IPS-18a (cell line): ENCODE data around the gene TCEA3.

Experiments
- H3K27ac ChIP-seq: one replicate; pipeline ENCODE4 v1.5.1; 2013; ENCODE audit warnings: low read length
- H3K27me3 ChIP-seq: one replicate; pipeline ENCODE4 v1.6.1; 2013; ENCODE audit warnings: mild to moderate bottlenecking, low read length; ENCODE audit not compliant: control insufficient read depth, insufficient read depth
- H3K36me3 ChIP-seq: one replicate; pipeline ENCODE4 v1.6.1; 2013; ENCODE audit warnings: low read depth, low read length; ENCODE audit not compliant: control insufficient read depth
- H3K4me1 ChIP-seq: one replicate; pipeline ENCODE4 v1.6.1; 2013; ENCODE audit warnings: low read depth, low read length; ENCODE audit not compliant: control insufficient read depth
- H3K4me3 ChIP-seq: one replicate; pipeline ENCODE4 v1.5.1; 2013; ENCODE audit warnings: low read length
- H3K9ac ChIP-seq: one replicate; pipeline ENCODE4 v1.6.1; 2013; ENCODE audit warnings: mild to moderate bottlenecking, low read length, moderate library complexity
- H3K9me3 ChIP-seq: one replicate; pipeline ENCODE4 v1.6.1; 2013; ENCODE audit warnings: low read depth, low read length; ENCODE audit not compliant: control insufficient read depth

TCEA3 gene

GRCh38 chr1:23356471-23357137, 67.9 kb downstream of the TCEA3 start:
- no peak overlapping the region for H3K27ac ChIP-seq
- peaks cover 100% of the 10 kb centered on the region for H3K27me3 ChIP-seq
- no peaks in the 10 kb centered on the region for H3K36me3 ChIP-seq
- no peak overlapping the region for H3K9ac ChIP-seq
- H3K9me3 ChIP-seq, result peaks cover 21% of the 10 kb centered on the region
- H3K4me3 ChIP-seq, result no peak overlapping the region
- H3K4me1 ChIP-seq, result no peaks in the 10 kb centered on the region

- H3K9me3 ChIP-seq, result no peaks in the 10 kb centered on the region
- H3K9ac ChIP-seq, result no peak overlapping the region
- H3K27ac ChIP-seq, result no peak overlapping the region
- peaks cover 100% of the 10 kb centered on the region for H3K27me3 ChIP-seq
- H3K36me3 ChIP-seq, result no peaks in the 10 kb centered on the region
- H3K4me3 ChIP-seq, result no peak overlapping the region
- H3K4me1 ChIP-seq, result no peaks in the 10 kb centered on the region
Measured at GRCh38 chr1:23354245-23354644, 70.3 kb downstream of the TCEA3 start.

- H3K4me1 ChIP-seq, result no peaks in the 10 kb centered on the region
- H3K9ac ChIP-seq, result no peak overlapping the region
- no peaks in the 10 kb centered on the region for H3K9me3 ChIP-seq
- no peak overlapping the region for H3K4me3 ChIP-seq
- H3K27ac ChIP-seq, result no peak overlapping the region
- no peaks in the 10 kb centered on the region for H3K36me3 ChIP-seq
- H3K27me3 ChIP-seq, result peaks cover 100% of the 10 kb centered on the region
Measured at GRCh38 chr1:23352096-23352695, 72.4 kb downstream of the TCEA3 start.

GRCh38 chr1:23345920-23346319, 78.6 kb downstream of the TCEA3 start:
- H3K9me3 ChIP-seq, result no peaks in the 10 kb centered on the region
- no peak overlapping the region for H3K4me3 ChIP-seq
- no peaks in the 10 kb centered on the region for H3K36me3 ChIP-seq
- H3K4me1 ChIP-seq, result peaks cover 18% of the 10 kb centered on the region
- H3K27me3 ChIP-seq, result peaks cover 55% of the 10 kb centered on the region
- H3K9ac ChIP-seq, result no peak overlapping the region
- no peak overlapping the region for H3K27ac ChIP-seq

- peak overlapping the region; percentile 75 for H3K27ac ChIP-seq
- peaks cover 25% of the 10 kb centered on the region for H3K4me1 ChIP-seq
- H3K36me3 ChIP-seq, result no peaks in the 10 kb centered on the region
- no peaks in the 10 kb centered on the region for H3K9me3 ChIP-seq
- H3K4me3 ChIP-seq, result peak overlapping the region; percentile 97
- H3K27me3 ChIP-seq, result peaks cover 46% of the 10 kb centered on the region
- peak overlapping the region; percentile 97 for H3K9ac ChIP-seq
Measured at GRCh38 chr1:23344987-23345472, 79.5 kb downstream of the TCEA3 start.

- Histone ChIP-seq H3K27ac (peak within 1 kb of the TSS; percentile 75), H3K9me3 (no peaks in the 10 kb centered on the region), H3K4me1 (peaks cover 27% of the 10 kb centered on the region), H3K4me3 (peak within 1 kb of the TSS; percentile 97), H3K27me3 (peaks cover 39% of the 10 kb centered on the region), H3K36me3 (no peaks in the 10 kb centered on the region), H3K9ac (peak within 1 kb of the TSS; percentile 97)
Measured at GRCh38 chr1:23344111-23344986, 80.2 kb downstream of the TCEA3 start, which contains the start of gene HNRNPR. Gene HNRNPR (minus strand): TSS chr1:23344284. CDS start chr1:23341008, 3,276 bp downstream.

- Histone ChIP-seq H3K27me3 (peaks cover 30% of the 10 kb centered on the region), H3K9me3 (no peaks in the 10 kb centered on the region), H3K9ac (peak overlapping the region; percentile 97), H3K4me3 (peak overlapping the region; percentile 97), H3K36me3 (peaks cover 6% of the 10 kb centered on the region), H3K27ac (peak overlapping the region; percentile 66), H3K4me1 (peaks cover 27% of the 10 kb centered on the region)
Measured at GRCh38 chr1:23343221-23344110, 81.1 kb downstream of the TCEA3 start.

- Histone ChIP-seq H3K9ac (peak overlapping the region; percentile 97), H3K36me3 (peaks cover 19% of the 10 kb centered on the region), H3K27ac (no peak overlapping the region), H3K27me3 (peaks cover 17% of the 10 kb centered on the region), H3K4me1 (peaks cover 27% of the 10 kb centered on the region), H3K9me3 (no peaks in the 10 kb centered on the region), H3K4me3 (peak overlapping the region; percentile 97)
Measured at GRCh38 chr1:23341931-23342692, 82.4 kb downstream of the TCEA3 start.

GRCh38 chr1:23339632-23340031, 84.9 kb downstream of the TCEA3 start:
- peaks cover 27% of the 10 kb centered on the region for H3K4me1 ChIP-seq
- no peak overlapping the region for H3K9ac ChIP-seq
- no peaks in the 10 kb centered on the region for H3K27me3 ChIP-seq
- peaks cover 34% of the 10 kb centered on the region for H3K36me3 ChIP-seq
- H3K4me3 ChIP-seq, result no peak overlapping the region
- H3K27ac ChIP-seq, result no peak overlapping the region
- no peaks in the 10 kb centered on the region for H3K9me3 ChIP-seq

- no peak overlapping the region for H3K27ac ChIP-seq
- H3K27me3 ChIP-seq, result no peaks in the 10 kb centered on the region
- no peak overlapping the region for H3K4me3 ChIP-seq
- H3K9ac ChIP-seq, result no peak overlapping the region
- H3K4me1 ChIP-seq, result peaks cover 27% of the 10 kb centered on the region
- peaks cover 51% of the 10 kb centered on the region for H3K36me3 ChIP-seq
- no peaks in the 10 kb centered on the region for H3K9me3 ChIP-seq
Measured at GRCh38 chr1:23337869-23338268, 86.7 kb downstream of the TCEA3 start.
